Measurements from ENCODE around the gene KCNJ12.
"Not testable (repeated sequence)": the region's sequence is repeated elsewhere in the genome, so short reads cannot be mapped to it uniquely, and the experiment has no call there.

- TF ChIP-seq CTCF, POLR2A (IDR thresholded peaks at IDR 0.05): not testable (repeated sequence)
Observed at GRCh38 chr17:21439015-21439336, 62.8 kb downstream of the KCNJ12 start.
